Heart left ventricle (tissue), 16 donors: ENCODE data around the gene PRELID3B. TPM values are rescaled to one million over a fixed set of nuclear protein-coding genes. Genes with fewer than 3 reads are reported as not detected.

Experiments
- ATAC-seq, 4 donors: fragments of 200-7000 bp; cut with Tn5 transposase; one replicate each; pipeline ENCODE4 v1.9.1; 2020 to 2022; ENCODE audit warnings: moderate library complexity in 4 of 4, mild to moderate bottlenecking in 3 of 4, moderate number of reproducible peaks in 1 of 4
- DNase-seq, 5 donors: peaks; one replicate each; pipeline ENCODE4 v3.0.0-alpha.2; 2020
- H3K27ac ChIP-seq, 12 donors: fragments of 200-600 bp; sonication (generic) in 4 of 12; one replicate each; pipeline versions ENCODE4 v1.5.0 to v1.8.0; 2016 to 2022; ENCODE audit warnings: mild to moderate bottlenecking in 2 of 12
- H3K27me3 ChIP-seq, 9 donors: fragments of 200-600 bp; sonication (generic) in 2 of 9; one replicate each; pipeline versions ENCODE4 v1.5.1 to v1.8.0; 2016 to 2022; ENCODE audit warnings: mild to moderate bottlenecking in 3 of 9
- H3K36me3 ChIP-seq, 9 donors: fragments of 200-600 bp; sonication (generic) in 2 of 9; one replicate each; pipeline versions ENCODE4 v1.5.0 to v1.8.0; 2018 to 2022; ENCODE audit warnings: mild to moderate bottlenecking in 2 of 9
- H3K4me1 ChIP-seq, 12 donors: fragments of 200-600 bp; sonication (generic) in 4 of 12; one replicate each; pipeline versions ENCODE4 v1.5.0 to v1.8.0; 2016 to 2022; ENCODE audit warnings: mild to moderate bottlenecking in 3 of 12
- H3K4me3 ChIP-seq, 12 donors: fragments of 200-600 bp; sonication (generic) in 4 of 12; one replicate each; pipeline versions ENCODE4 v1.5.0 to v1.8.0; 2017 to 2022; ENCODE audit warnings: mild to moderate bottlenecking in 9 of 12, moderate library complexity in 4 of 12
- H3K9me3 ChIP-seq, 12 donors: fragments of 200-600 bp; sonication (generic) in 4 of 12; one replicate each; pipeline versions ENCODE4 v1.5.0 to v1.8.0; 2016 to 2022; ENCODE audit warnings: mild to moderate bottlenecking in 1 of 12
- POLR2A ChIP-seq, 2 donors: fragments of 450-650 bp; IDR thresholded peaks; one replicate each; pipeline ENCODE4 v1.6.1; 2017; ENCODE audit warnings: antibody characterized with exemption in 2 of 2, mild to moderate bottlenecking in 2 of 2, moderate library complexity in 2 of 2
- WGBS, 4 donors: extraction: QIAGEN DNeasy Blood & Tissue Kit in 2 of 4; methylation state at CpG; one replicate each; pipeline versions ENCODE4 v1.1.5 to v1.1.7; 2013 to 2018; 5-methylcytosine and 5-hydroxymethylcytosine counted together
- intact Hi-C, 10 donors: fragments of 100-400 bp; cut with DNase I; formaldehyde crosslinking; loops; one replicate each; pipeline versions ENCODE4 v1.11.1 to v1.14.2; 2022
- polyA plus RNA-seq, 2 donors: library from polyadenylated mRNA; stranded (reverse); fragments of 200-250 nt; gene quantifications; one replicate each; pipeline ENCODE4 v1.2.3, GENCODE V29; 2013
- total RNA-seq, 9 donors: library from RNA; depleted of rRNA in 2 of 9; stranded (reverse); fragments of >200 nt in 2 of 9; fragmentation: NEBNext Ultra II Directional in 3 of 9; extraction: Animal tissue kit (Norgen Biotek cat#: 25700) in 3 of 9; gene quantifications; one replicate each; pipeline versions ENCODE4 v1.1.0 to v1.2.4, GENCODE V29; 2016 to 2023
- TF ChIP-seq, protein P1 (sequence below), 12 donors: fragments of 200-600 bp; sonication (generic) in 4 of 12; IDR thresholded peaks; one replicate each; pipeline versions ENCODE4 v1.5.0 to v1.8.0; 2018 to 2022; ENCODE audit warnings: antibody characterized with exemption in 12 of 12, mild to moderate bottlenecking in 5 of 12
- donor health status: ischemic (EF 13 %, LVEDD 7.1; RV severe dilation, severe dysfunction).
- donor health status: healthy with polysubstance abuse.
- donor health status: DM: no; HTN: yes; CAD: no.
- donor health status: DM: no; HTN: no; CAD: no.
- donor health status: ischemic (EF 25% LVEDD 6.9; RV normal size, moderate dysfunction).
- donor health status: ischemic (EF 25% LVEDD 5.7; RV mildly dilated, moderate dysfunction).
- donor health status: healthy.
- donor health status: DM: yes; HTN: yes; CAD: no.
- donor health status: ischemic (EF 35%, LVEDD 5.7; RV mildly dilated, moderate dysfunction).
- donor health status: nonischemic (EF 11% LVEDD 7.7; RV severe dilation, severe dysfunction).
- donor health status: DM: yes; HTN: yes; CAD: no.
- donor health status: PGD.
- donor health status: ischemic (EF 29% LVEDD 5.4; RV normal size, mild dysfunction).
- donor health status: nonischemic (EF 23%, LVEDD 6.1; RV moderate dilation, normal function).

The PRELID3B gene
- total and polyA plus RNA-seq, 11 donors, result 14.1 to 51.0 (median 43.2) TPM

DNA sequence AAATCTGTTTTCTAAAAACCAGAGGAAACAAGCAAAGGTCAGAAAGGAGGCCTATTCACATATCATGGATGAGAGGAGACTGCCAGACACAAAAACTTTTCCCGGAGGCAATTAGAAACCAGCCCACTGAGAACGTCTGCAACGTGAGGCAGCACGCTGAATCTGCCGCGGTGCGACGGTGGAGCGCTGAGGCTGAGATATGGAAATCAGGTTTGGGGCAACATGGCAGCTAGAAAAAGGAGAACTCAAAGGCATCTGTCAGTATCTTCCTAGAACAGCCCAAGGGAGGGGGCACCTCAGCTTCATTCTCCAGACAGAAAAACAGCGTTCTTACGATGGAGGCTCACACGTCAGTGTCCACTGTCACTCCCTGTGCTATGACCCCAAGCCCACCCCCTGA, 5.2 kb downstream of the PRELID3B start:
- 91 to 94% (median 93%) methylated on average over 12 of the region's 12 CpGs for WGBS, 4 donors
- Histone ChIP-seq H3K27ac (no peak overlapping the region), H3K27me3 (no peaks in the 10 kb centered on the region), H3K36me3 (peaks cover 0 to 57% (median 47%) of the 10 kb centered on the region in 9 donors), H3K9me3 (no peaks in the 10 kb centered on the region), H3K4me3 (no peak overlapping the region), H3K4me1 (peaks cover 6 to 41% (median 32%) of the 10 kb centered on the region in 12 donors)
- TF ChIP-seq POLR2A (IDR thresholded peaks at IDR 0.05), result no peak
- TF ChIP-seq, protein P1, sequence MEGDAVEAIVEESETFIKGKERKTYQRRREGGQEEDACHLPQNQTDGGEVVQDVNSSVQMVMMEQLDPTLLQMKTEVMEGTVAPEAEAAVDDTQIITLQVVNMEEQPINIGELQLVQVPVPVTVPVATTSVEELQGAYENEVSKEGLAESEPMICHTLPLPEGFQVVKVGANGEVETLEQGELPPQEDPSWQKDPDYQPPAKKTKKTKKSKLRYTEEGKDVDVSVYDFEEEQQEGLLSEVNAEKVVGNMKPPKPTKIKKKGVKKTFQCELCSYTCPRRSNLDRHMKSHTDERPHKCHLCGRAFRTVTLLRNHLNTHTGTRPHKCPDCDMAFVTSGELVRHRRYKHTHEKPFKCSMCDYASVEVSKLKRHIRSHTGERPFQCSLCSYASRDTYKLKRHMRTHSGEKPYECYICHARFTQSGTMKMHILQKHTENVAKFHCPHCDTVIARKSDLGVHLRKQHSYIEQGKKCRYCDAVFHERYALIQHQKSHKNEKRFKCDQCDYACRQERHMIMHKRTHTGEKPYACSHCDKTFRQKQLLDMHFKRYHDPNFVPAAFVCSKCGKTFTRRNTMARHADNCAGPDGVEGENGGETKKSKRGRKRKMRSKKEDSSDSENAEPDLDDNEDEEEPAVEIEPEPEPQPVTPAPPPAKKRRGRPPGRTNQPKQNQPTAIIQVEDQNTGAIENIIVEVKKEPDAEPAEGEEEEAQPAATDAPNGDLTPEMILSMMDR (IDR thresholded peaks at IDR 0.05), result no peak
- DNase-seq (no peak), ATAC-seq (no peak)
- intact Hi-C loops, result loop anchor here in 1 of 10 donors (10.0 kb wide), 1 partner anchor 53 kb away; the partner anchor contains the start of gene NELFCD

DNA sequence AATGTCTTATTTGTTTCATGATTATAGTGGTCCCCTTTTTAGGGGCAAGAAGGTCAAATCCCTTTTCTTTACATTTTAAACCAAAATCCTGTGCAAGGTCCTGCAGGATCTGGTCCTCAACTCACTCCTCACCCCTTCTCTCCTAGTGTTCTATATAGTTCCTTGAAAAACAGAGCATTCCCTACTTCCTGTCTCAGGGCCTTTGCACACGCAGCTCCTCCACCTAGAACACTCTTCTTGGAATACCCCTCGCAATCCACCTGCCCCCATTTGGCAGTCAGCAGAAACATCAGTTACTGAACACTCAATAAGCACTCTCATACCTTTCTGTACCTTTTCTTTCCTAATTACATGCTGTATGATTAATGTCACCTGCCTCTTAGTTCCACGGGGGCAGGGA, 7.2 kb downstream of the PRELID3B start:
- intact Hi-C loops, result loop anchor here in 1 of 10 donors (10.0 kb wide), 1 partner anchor 51 kb away; the partner anchor contains the start of gene NELFCD
- Histone ChIP-seq H3K4me3 (no peak overlapping the region), H3K4me1 (peaks cover 0 to 38% (median 26%) of the 10 kb centered on the region in 12 donors), H3K36me3 (peaks cover 0 to 60% (median 52%) of the 10 kb centered on the region in 9 donors), H3K27ac (no peak overlapping the region), H3K9me3 (no peaks in the 10 kb centered on the region), H3K27me3 (no peaks in the 10 kb centered on the region)
- WGBS, 4 donors, result 96 to 99% (median 98%) methylated on average over 3 of the region's 3 CpGs
- DNase-seq, result no peak
- ATAC-seq, result no peak
- TF ChIP-seq POLR2A (IDR thresholded peaks at IDR 0.05), result no peak
- TF ChIP-seq, protein P1 (IDR thresholded peaks at IDR 0.05), result no peak

DNA sequence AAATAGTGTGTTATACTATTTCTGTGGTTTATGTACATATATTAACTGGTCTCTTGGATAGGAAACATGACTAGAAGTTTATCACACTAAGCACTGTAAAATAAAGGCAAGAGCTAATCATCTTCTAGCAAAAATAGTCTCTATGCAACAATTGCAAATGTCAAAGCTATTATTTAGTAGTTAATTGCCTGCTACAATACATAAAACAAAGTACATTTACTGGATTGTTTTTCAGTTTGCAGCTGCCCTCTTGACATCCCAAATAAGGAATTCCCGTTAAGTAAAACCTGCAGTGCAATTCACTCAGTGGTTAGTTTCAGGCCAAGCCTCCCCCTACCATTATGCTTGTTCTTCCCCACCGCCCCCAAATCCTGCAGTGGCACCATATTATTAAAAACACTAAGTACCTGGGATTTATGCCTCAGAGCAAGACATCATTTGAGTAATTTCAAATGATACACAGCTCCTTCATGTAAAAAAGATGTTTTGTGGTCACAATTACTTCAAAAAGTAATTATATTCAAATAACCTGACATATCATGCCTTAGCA, 8.9 kb downstream of the PRELID3B start:
- no peak overlapping the region for H3K4me3 ChIP-seq
- peaks cover 0 to 38% (median 35%) of the 10 kb centered on the region in 12 donors for H3K4me1 ChIP-seq
- no peaks in the 10 kb centered on the region for H3K9me3 ChIP-seq
- DNase-seq, result no peak
- H3K27me3 ChIP-seq, result no peaks in the 10 kb centered on the region
- H3K36me3 ChIP-seq, result peaks cover 0 to 73% (median 66%) of the 10 kb centered on the region in 9 donors
- TF ChIP-seq POLR2A (IDR thresholded peaks at IDR 0.05), result no peak
- TF ChIP-seq, protein P1 (IDR thresholded peaks at IDR 0.05), result no peak
- ATAC-seq, result no peak
- intact Hi-C loops, result loop anchor here in 7 of 10 donors (2.0 to 10.0 kb wide), 7 partner anchors 49 to 381 kb away; partner anchors contain the start of genes NELFCD (in 5 of the 7) and STX16 (in 1 of the 7)
- H3K27ac ChIP-seq, result no peak overlapping the region
- 86 to 94% (median 92%) methylated on average over 2 of the region's 2 CpGs for WGBS, 4 donors

DNA sequence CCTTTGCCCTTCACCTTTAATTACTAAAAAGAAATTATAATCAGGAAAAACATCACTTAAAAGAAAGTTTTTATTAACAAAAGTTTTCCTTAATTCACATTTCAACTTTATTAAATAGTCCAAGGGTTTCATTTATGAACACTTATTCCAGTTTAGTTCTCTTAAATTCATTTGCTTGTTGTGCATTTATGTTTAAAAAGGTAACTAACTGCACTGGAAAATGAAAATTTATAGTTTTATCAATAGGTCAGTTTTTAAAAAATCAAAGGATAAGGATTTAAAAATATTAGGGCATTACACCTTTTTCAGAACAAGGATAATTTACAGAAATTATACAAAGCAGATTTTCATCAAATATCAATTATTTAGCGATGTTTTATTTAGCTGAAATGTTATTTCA, 9.5 kb downstream of the PRELID3B start:
- peak overlapping the region in 9 of 12 donors; percentile 71 to 94 (median 86) for H3K4me3 ChIP-seq
- ATAC-seq, result no peak
- no peak for DNase-seq
- H3K4me1 ChIP-seq, result peaks cover 0 to 43% (median 40%) of the 10 kb centered on the region in 12 donors
- H3K36me3 ChIP-seq, result peaks cover 0 to 76% (median 69%) of the 10 kb centered on the region in 9 donors
- peak overlapping the region in 11 of 12 donors; percentile 69 to 98 (median 92) for H3K27ac ChIP-seq
- TF ChIP-seq, protein P1 (IDR thresholded peaks at IDR 0.05), result no peak
- no peak for TF ChIP-seq POLR2A (IDR thresholded peaks at IDR 0.05)
- H3K27me3 ChIP-seq, result no peaks in the 10 kb centered on the region
- intact Hi-C loops, result loop anchor here in 7 of 10 donors (2.0 to 10.0 kb wide), 7 partner anchors 48 to 381 kb away; partner anchors contain the start of genes NELFCD (in 5 of the 7) and STX16 (in 1 of the 7)
- WGBS, 4 donors, result 94 to 99% (median 98%) methylated on average over 1 of the region's 1 CpG
- H3K9me3 ChIP-seq, result no peaks in the 10 kb centered on the region
